Hematopoietic multipotent progenitor cell (in vitro differentiated cells): ENCODE results near the gene F11R. TPM values are rescaled to one million over a fixed set of nuclear protein-coding genes. Genes with fewer than 3 reads are reported as not detected.
"Not testable (repeated sequence)": the region's sequence is repeated elsewhere in the genome, so short reads cannot be mapped to it uniquely, and the experiment has no call there.

Experiments used
- DNase-seq, 3 donors: peaks; one replicate each; pipeline ENCODE4 v3.0.0-alpha.2; 2011 to 2015; ENCODE audit warnings: low read depth in 2 of 3, low spot score in 2 of 3
- total RNA-seq: library from RNA; depleted of rRNA; stranded (reverse); fragments of >200 nt; gene quantifications from one replicate; pipeline ENCODE4 v1.2.3, GENCODE V29; 2012

The F11R gene
- total RNA-seq, 1 donor: 98.0 TPM

DNA sequence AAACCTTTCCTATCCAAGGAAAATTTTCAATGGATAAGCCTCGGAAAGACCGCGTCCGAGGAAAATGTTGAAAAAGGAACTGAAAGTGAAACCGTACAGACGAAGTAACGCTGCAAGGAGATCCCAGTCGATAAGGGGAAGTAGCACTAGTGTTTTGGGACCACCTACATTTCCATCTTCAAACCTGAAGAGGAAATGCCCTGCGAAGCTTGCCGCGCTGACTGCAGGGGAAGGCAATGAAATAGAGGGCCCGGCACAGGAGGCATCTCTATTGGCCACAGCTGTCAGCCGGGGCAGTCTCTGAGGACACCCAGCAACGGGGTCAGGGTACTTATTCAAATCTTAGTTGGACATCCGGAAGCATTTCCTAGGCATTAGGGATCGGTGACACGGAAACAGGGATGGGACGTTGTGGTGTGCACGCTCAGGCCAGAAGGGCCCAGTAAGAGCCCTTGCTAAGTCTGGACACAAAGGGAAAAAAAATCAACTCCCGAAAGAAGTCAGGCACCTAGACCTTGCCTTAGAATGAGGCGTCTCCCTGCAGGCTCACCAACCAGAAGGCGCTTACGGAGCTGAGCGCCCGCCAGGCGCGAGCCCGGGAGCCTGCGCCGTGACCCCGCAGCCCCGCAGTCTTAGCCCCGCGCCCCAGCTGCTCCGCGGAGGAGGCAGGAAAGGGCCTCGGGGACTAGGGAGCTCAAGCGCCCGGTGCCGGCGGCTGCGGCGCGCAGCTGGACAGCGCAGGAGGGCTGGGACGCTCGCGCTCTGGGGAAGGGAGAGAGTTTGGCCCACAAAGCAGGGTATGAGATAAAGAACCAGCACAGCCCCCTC is 24.2 kb upstream of the F11R start:
- peak in 2 of 3 donors; percentile 84 to 91 for DNase-seq

DNA sequence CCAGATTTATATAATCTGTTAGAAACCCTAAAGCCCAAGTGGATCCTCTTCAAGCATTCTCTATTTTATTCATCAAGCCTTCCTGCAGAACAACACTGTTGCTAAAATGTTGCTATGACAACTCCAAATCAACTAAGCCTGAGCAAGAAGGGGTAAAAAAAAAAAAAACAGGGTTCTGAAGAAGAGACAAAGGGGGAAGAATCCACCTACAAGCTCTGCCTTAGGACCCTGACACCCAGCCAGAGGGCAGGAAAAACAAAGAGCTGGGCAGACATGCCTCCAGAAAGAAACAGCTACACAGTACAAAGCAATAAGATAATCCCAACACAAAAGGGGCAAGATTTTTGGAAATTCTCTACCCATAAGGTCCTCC is 23.6 kb upstream of the F11R start:
- no peak for DNase-seq

DNA sequence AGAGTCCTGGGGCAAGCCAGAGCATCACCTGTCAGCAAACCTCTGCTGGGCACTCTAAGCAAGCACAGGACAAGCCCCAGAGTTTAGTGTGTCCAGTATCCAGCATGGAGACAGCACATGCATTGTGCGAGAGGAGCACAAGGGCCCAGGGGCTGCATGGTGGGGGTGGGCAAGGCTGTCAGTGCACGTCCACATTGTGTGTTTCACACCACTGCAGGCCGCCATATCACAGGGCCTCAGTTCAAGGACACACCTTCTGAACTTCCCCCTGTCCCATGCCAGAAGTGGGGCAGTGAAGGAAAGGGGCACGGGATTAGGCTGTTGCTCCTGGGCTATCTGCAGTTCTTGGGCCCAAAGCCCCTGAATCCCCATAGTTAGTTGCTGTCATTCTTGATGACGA is 18.6 kb upstream of the F11R start:
- DNase-seq: no peak

DNA sequence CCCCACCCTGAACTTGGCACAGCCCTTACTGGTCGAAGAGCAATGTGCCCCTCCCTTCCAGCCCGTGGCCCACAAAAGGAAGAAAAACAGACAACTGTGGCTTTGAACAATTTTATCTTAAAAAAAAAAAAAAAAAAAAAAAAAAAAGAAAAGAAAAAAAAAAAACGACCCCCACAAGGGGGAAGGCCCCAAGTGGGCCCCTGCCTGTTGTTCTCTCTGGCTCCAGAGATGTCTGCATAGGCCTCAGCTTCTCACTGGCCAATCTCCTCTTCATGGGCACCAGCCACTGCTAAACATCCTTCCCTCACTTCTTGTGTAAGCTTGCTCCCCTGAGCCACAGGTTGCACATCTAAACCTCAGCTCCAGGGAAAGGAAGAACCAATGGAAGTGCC is 18.2 kb upstream of the F11R start:
- DNase-seq: no peak

DNA sequence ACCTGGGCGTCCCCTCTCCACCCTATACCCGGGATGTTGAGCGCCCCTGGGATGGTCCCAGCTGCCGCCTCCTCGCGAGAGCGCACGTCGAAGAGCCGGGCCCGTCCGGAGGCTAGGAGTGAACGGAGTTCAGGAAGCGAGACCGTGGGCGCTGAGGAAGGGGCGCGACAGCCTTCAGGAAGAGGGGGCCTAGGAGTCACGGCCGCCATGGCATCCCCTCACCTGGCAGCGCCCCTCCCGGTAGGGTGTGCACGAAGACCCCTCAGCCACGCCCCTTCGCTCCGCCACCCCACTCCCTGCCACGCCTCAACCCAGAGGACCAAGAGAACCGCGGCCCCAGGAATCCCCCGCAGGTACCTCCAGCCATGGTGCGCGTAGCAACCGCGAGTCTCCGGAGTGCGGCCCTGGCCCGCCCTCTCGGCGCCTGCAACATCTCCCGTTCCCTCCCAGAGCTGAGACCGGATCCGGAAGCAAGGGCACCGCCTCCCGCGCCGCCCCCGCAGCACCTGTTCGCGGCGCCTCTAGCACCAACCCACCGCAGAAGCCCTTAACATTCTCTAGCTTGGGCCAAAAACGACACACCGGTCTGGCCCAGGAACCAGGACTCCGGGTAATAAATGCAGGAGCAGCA is 17.7 kb upstream of the F11R start, which contains the start of gene TSTD1:
Gene TSTD1 (minus strand): TSS at position 442 of the 631 bp plus-strand sequence. CDS start 75 bp downstream, at position 367.
- peak; percentile 74 to 87 (median 84) for DNase-seq

DNA sequence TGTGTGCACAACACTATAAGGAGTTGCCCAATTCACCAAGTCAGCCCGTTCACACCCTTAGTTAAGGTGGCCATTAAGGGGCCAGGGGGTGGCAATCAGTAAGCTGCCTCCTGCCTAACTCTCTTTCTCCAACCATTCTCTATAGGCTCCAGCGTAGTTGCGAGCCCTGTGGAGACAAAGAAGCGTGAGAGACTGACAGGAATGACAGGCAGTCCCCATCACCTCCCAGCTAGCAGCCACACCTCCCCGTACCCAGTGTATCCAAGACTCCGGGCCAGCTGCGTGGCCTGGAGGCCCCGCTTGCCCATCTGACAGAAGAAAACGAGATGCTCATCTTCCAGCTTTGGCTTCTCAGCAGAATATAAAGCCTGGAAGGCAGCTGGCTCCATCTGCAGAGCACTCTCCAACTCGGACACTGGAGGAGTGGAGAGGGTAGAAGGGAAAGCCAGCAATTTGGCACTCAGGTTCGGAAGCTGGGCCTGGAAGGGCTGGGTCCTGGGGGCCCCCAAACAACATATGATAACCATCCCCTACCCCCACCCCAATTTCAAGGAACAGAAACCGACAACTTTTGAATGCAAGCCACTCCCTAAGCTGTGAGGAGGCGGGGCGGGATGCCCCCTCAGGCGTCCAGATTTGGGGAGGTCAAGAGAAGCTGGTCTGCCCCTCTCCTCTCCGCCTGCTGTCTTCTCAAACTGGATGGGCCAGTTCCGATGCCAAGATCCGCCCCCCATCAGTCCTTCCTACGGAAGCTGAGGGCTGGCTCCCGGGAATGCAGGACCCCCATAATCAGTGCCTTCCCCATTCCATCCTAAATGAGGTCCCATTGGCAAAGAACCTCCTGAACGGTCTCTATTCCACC is 16.9 kb upstream of the F11R start:
- no peak for DNase-seq

DNA sequence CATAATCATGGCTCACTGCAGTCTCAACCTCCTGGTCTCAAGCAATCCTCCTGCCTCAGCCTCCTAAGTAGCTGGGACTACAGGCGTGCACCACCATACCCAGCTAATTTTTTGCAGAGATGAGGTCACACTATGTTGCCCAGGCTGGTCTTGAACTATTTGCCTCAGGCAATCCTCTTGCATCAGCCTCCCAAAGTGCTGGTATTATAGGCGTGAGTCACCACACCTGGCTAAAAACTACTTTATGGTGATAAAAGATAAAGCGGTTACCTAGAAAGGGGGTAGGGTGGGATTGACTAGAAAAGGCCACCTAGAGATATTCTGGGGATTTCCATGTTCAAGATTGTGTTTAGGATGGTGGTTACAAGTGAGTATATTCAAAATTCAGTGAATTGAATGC is 12.8 kb upstream of the F11R start:
- DNase-seq: no peak

DNA sequence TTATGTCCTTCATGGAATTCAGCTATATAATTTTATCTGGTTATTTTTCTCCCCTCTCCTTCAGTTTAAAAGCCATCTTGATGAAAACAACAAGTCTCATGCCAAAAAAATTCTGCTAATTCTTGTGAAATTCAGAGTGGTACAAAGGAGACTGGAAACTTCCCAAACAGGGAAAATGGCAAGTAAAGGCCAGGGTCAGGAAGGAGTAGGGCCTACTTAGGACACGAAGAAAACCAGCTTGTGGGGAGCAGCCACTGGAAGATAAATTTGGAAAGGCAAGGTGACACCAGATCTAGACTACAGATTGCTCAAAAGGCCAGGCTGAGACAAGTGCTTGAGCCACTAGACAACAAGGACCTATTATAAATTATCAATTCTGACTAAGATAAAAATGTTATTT is 11.5 kb upstream of the F11R start:
- no peak for DNase-seq

DNA sequence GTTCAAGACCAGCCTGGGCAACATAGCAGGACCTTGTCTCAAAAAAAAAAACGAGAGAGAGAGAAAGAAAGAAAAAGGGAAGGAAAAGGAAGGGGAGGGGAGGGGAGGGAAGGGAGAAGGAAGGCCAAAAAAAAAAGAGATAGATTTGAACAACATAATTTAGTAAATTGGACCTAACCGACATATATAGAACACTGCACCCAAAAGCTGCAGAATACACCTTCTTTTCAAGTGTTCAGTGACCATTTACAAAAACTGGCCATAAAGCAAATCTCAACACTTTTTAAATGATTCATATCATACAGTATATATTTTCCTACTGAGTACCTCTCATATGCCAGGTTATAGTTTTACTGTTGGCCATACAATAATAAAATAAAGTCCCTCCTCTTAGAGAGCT is 10.9 kb upstream of the F11R start:
- no peak for DNase-seq

DNA sequence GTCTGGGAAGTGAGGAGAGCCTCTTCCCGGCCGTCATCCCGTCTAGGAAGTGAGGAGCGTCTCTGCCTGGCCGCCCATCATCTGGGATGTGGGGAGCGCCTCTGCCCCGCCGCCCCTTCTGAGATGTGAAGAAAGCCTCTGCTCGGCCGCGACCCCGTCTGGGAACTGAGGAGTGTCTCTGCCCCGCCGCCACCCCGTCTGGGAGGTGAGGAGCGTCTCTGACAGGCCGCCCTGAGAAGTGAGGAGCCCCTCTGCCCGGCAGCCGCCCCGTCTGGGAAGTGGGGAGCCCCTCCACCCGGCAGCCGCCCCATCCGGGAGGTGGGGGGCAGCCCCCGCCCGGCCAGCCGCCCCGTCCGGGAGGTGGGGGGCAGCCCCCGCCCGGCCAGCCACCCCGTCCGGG is 8.5 kb upstream of the F11R start:
- DNase-seq: not testable (repeated sequence)

DNA sequence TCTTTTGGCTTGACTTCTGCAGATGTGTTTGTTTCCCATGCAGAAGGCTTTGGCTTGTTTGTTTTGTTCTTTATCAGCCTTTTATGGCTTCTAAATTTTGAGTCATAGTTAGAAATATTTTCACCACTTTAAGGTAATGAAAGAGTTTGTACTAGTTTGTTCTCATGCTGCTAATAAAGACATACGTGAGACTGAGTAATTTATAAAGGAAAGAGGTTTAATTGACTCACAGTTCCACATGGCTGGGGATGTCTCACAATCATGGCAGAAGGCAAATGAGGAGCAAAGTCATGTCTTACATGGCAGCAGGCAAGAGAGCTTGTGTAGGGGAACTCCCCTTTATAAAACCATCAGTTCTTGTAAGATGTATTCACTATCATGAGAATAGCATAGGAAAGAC is 6.0 kb upstream of the F11R start:
- DNase-seq: not testable (repeated sequence)

DNA sequence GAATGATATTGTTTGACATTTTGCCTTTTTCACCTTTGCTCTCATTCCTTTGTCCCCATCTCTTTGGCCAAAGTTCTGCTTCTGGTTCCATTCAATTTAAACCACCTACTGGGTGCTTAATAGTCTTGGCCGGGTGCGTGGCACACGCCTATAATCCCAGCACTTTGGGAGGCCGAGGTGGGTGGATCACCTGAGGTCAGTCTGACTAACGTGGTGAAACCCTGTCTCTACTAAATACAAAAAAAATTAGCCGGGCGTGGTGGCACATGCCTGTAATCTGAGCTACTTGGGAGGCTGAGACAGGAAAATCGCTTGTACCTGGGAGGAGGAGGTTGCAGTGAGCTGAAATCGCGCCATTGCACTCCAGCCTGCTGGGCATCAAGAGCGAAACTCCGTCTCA is 1.5 kb upstream of the F11R start:
- not testable (repeated sequence) for DNase-seq

DNA sequence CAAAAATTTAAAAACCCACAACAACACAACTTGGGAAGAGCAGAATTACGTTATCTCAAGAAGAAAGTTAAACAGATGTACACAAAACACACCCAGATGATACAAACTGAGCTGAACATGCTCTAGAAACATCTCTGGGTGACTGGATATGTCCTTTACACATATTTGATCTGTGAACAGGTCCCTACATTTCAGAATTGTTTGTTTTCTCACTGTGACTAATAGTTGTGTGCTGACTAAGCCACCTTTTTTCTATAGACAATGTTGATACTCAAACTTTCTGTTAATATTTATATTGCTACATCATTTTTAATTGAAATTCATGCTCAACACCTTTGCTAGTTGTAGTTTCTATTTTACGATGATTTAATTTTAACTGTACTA is 1.0 kb upstream of the F11R start:
- DNase-seq: no peak

DNA sequence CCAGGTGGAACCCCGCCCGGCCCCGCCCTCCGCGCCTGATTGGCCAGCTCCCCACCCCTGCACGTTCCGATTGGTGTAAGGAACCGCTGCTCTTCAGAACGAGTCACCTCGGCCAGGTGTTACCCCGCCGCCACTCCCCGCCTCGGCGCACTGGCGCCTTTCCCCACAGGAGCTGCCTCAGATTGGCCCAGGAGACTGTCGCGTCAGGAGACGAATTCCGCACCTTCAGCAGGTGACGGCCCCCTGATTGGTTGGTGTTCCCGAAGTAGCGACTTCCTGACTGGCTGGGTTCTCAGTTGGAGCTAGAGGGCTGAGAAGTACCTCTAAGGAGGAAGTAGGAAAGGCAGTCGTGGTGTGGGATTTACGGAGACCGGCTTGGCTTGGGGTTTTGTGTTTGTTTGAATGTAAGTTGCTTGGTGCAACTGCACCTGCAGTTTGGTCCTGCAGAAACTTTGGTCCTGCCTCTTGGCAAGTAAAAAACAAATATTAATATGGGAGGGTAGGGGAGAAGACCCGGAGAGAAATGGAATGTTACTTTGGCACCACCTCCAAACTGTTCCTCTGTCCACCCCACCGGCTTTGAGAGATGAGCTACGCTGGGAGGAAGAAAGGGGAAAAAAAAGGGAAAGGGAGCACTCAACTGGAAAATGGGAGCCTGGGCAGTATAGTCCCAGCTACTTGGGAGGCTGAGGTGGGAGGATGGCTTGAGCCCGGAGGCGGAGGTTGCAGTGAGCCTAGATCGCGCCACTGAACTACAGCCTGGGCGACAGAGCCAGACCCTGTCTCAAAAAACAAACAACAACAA is 415 bp upstream of the F11R start:
- peak; percentile 73 to 85 (median 84) for DNase-seq

DNA sequence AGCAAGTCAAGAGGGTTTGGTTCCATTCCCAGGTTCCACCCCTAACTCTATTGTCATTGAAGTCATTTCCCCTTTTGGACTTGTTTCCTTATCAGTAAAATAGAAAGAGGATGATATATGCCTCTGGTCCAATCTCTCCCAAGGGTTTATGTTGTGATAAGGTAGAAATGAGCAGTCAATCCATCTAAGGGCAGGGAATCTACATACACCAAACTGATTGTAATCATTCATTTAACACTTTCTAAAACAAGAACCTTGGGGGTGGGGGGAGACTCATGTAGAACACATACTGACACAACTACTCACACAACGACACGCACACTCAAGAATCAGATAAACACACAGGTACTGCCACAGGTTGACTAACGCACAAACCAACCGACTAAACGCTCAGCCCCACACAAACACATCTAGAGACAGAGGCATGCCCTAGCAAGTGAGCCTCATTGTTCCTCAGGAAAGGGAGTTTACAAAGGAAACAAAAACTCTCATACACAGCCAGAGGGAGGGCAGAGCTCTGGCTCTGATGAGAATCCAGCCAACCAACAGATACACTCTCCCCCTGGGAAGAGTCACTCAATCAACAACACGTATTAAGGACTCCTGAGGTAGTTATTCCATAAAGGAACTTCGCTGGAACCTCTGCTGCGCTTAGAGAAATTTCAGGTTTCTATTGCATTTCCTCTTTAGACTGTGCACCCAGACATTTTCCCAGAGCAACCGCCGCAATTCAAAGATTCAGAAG is 1.0 kb downstream of the F11R start:
- DNase-seq: no peak

DNA sequence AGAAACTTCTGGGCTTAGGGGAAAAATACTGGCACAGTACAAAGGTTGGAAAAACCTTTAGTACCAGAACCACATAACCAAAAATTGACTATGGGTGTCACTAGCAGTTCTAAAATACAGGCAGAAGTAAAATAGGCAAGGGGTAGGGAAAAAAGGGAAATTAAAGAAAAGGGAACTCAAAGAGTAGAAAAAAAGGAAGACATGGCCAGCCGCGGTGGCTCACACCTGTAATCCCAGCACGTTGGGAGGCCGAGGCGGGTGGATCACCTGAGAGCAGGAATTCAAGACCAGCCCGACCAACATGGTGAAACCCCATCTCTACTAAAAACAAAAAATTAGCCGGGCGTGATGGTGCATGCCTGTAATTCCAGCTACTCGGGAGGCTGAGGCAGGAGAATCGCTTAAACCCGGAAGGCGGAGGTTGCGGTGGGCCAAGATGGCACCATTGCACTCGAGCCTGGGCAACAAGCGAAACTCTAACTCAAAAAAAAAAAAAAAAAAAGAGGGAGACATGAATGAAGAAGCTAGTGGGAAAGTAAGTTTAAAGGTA is 1.8 kb downstream of the F11R start:
- DNase-seq: not testable (repeated sequence)

DNA sequence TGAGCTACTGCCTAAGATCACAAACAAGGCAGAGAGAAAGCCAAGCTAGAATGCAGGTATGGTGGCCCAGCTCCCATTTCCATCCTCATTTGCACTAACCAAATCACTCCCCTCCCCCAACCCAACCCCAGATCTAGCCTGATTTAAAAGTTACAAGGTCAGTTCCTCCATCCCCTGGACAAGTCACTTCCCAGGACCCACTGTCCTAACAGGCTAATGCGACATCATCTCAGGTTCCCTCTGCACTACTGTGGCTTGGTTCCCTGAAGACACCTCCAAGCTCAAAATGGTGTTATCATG is 2.4 kb downstream of the F11R start:
- DNase-seq: no peak

DNA sequence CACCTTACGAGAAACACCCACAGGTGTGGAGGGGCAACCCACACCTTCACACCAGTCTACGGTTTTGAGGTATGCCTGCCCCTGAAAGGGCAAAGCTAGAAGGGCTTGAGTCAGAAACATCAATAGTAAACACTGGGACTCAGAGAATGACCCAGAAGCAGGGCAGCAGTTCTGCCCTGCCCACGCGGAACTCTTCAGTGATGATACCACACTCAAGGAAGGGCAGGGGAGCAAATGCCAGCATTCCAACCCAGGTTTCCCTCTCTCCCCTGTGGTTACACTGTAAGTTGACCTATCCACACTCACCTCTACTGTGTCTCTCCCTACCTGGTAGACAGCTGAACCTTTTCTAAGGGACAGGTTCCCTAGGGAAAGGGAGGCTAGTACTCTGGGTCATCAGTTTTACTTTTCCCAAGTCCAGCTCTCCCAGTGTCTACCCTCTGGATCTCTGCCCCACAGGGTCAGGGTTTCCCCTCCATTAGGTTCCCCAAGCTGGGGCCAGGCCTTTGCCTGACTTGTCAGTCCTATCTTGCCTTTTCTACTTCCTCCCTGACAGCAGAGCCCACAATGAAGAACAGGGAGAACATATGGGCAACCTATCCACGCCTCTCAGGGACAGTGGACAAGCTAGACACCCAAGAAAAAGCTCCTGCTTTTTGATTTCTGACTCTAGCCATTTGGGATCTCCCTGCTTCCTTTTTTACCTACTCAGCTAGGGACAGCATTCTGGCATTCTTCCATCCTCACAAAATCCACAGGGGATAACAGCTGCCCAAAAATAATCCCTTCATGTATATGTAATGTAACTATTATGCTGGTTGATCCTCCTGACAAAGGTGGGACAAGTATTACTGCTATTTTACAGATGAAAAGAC is 3.0 kb downstream of the F11R start:
- DNase-seq: no peak

DNA sequence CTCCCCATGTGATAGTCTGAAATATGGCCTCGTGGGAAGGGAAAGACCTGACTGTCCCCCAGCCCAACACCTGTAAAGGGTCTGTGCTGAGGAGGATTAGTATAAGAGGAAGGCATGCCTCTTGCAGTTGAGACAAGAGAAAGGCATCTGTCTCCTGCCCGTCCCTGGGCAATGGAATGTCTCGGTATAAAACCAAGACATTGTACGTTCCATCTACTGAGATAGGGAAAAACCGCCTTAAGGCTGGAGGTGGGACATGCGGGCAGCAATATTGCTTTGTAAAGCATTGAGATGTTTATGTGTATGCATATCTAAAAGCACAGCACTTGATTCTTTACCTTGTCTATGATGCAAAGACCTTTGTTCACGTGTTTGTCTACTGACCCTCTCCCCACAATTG is 3.8 kb downstream of the F11R start:
- not testable (repeated sequence) for DNase-seq
